ELF-1 (cell line): Measurements from ENCODE around the gene PACSIN3.
"Not testable (repeated sequence)": the region's sequence is repeated elsewhere in the genome, so short reads cannot be mapped to it uniquely, and the experiment has no call there.

Source experiments
- DNase-seq: peaks from one replicate; pipeline ENCODE4 v3.0.0-alpha.2; 2016; ENCODE audit warnings: low read depth, low spot score

Gene PACSIN3

DNA sequence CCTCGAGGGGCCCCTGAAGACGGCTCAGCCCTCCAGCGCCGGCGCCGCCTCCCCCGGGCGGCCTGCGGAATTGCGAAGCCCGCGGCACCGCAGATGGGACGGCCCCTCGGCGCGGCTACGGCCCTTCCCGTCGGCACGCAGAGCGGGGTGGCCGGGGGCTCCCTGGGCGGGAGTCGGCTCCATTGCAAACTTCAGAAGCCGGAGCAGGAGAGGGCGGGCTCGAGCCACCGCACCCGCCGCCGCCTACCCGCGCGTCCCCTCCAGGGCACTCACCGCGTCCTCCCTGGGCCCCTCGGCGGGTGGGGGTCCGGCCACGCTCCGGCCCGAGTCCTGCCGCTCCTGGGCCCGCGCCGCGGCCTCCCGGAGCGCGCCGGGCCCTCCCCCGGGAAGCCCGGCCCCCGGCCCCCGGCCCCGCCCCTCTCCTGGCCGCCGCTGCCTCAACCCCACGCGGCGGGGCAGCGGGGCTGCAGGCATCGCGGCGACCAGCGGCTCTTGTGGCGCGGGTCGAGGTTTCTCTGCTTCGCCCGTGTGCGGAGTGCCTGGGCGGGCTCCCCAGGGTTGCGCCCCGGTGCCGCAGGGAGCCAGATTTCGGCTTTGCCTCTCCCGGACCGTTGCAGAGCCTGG lies at the start of gene PACSIN3:
TSS of gene PACSIN3 (minus strand) at position 359 of the 624 bp plus-strand sequence. CDS start 3,707 bp downstream, outside the sequence.
- no peak for DNase-seq

- no peak for DNase-seq
Measured at GRCh38 chr11:47235163-47235562, 48.9 kb upstream of the PACSIN3 start.

GRCh38 chr11:47234669-47235100 lies 48.5 kb upstream of the PACSIN3 start:
- no peak for DNase-seq

- DNase-seq: peak; percentile 50
Measured at GRCh38 chr11:47233989-47234668, 47.9 kb upstream of the PACSIN3 start.

DNA sequence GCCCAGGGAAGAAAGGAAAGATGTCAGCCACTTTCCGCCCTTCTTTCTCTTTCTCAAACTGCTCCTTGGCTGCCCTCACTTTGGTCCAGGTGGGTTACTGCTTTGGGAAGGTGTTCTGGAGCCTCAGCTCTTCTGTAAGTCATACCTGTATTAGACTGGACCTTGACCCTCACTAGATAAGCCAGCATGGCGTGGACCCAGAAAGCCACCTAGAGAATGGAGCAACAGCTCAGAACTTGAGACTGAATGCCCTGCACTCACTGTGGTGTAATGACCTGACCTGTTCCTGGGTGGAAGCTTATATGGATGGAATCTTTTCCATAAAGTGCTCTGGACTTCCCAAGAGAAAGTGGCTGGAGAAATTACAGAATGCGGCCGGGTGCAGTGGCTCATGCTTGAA lies 46.8 kb upstream of the PACSIN3 start:
- DNase-seq: no peak

DNA sequence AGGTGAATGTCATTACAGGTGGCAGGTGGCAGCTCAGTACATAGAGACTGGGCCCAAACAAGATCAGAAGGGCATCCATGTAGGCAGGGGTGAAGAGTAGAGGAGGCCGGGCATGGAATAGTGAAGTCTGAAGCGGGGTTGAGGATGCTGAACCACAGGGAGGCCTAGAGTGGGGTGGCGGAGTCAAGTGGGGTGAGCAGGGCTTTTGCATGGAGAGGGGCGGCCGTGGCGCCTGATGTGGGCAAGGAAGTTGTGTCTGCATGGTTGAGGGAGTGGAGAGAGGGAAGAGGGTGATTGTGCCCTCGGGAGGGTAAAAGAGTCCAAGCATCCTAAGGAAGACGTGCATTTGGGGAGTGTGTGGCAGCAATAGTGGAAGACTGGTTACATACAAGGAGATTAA lies 42.9 kb upstream of the PACSIN3 start:
- no peak for DNase-seq

DNA sequence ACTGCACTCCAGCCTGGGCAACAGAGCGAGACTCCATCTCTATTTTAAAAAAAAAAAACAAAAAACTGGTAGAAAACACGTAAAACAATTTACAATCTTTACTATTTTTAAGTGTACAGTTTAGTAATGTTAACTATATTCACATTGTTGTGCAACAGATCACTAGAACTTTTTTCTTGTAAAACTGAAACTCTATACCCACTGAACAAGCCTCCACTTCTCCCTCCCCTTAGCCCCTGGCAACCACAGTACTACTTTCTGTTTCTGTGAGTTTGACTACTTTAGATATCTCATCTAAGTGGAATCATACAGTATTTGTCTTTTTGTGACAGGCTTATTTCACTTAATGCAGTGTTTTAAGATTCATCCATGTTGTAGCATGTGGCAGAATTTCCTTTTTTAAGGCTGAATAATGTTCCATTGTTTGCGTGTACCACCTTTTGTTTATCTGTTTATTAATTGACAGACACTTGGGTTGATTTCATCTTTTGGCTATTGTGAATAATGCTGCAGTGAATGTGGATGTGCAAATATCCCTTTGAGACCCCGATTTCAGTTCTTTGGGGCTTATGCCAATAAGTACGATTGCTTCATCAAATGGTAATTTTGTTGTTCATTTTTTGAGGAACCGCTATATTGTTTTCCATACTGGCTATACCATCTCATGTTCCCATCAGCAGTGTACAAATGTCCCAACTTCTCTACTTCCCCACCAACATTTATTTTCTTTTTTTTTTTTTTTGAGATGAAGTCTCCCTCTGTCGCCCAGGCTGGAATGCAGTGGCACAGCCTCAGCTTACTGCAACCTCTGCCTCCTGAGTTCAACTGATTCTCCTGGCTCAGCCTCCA lies 39.5 kb upstream of the PACSIN3 start:
- no peak for DNase-seq

- DNase-seq: no peak
Measured at GRCh38 chr11:47222696-47223095, 36.5 kb upstream of the PACSIN3 start.

DNA sequence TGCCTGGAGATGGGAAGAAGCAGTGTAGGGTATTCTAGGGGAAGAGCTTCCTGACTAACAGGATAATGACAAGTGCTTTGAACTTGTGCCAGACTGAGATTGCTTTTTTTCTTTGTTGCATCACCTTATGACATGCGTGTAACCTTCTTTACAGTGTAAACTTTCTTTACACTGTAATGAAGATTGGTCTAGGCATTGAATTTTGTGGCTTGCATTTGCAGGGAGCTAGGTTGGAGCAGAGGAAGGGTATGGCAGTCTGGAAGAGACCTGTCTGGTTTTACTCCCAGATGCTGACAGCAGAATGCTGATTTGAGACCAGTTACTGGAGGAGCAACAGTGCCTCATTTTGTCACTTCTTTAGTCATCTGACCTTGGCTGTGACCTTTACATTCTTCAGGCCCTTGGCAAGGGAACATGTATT lies 34.2 kb upstream of the PACSIN3 start:
- no peak for DNase-seq

DNA sequence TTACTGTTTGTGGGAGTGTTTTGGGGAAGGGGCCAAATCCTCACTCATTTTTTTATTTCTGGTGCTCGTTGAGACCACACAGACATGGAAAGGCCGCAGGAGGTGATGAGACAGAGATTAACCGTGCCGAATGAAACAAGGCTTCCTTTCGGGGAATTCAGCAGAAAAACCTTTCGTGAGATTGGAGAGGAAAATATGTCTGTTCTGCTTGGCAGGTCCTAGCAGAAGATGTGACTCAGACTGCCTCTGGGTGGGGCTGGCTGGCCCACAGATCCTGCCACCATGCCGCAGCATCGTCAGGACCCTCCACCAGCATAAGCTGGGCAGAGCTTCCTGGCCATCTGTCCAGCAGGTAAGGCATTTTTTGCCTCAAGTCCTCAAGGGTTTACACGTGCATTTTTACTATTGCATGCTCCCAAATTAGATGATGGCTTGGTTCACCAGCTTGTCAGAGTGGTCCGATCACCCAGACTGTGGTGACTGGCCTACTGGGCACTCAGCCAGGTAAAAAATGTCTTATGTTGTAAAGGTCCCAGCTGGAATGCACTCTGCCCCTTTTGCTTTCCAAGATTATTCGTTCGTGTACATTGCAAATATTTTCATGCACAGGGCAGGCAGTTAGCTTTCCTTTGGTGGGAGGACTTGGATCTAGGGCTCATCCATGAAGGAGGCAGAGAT lies 30.0 kb upstream of the PACSIN3 start:
- peak; percentile 47 for DNase-seq

DNA sequence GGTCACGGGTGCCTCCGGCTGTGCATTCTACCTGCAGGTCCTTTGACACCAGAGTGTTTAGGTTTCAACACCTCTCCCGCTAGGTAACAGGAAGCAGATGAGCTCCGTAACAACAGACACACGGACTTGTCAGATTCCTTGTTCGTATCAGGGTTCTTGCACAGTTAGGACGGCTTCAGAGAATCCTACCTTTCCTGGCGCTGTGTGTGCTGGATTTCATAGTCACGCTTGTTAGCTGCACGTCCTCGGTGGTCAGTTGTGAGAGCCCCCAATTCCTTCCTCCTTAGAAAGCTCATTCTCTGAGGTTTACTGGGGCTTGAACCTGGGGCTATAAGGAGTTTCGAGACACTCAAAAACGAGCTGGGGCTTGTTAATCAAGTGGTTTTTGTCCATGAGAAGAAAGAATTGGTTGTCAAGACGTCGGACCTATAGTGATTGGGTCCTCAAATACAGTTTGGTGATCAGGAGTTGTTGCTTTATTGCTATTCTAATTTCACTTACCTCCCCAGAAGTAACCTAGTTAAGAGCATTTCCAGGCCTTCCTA lies 29.2 kb upstream of the PACSIN3 start:
- DNase-seq: no peak

DNA sequence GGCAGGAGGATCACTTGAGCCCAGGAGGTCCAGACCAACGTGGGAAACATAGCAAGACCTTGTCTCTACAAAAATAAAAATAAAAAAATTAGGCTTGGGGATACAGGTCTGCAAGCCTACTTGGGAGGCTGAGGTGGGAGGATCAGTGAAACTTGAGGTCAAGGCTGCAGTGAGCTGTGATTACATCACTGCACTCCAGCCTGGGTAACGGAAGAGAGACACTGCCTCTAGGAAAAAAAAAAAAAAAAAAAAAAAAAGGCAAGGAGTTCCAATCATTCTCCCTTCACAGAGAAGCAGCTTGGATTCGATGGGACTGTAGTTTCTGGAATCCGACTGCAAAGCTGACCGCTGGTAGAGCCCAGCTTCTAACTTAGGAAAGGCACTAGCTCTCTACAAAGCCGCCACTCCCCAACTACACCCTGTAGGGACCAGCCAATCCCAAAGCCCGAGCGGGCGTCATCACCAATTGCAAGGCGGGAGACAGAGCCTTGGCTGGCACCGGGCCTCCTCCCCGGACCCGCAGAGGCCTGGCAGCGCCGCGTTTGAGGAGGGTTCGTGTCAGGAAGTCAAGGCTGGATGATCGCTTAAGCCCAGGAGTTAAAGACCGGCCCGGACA lies 27.8 kb upstream of the PACSIN3 start:
- peak; percentile 90 for DNase-seq

- peak; percentile 75 for DNase-seq
Measured at GRCh38 chr11:47212938-47213337, 26.7 kb upstream of the PACSIN3 start.

DNA sequence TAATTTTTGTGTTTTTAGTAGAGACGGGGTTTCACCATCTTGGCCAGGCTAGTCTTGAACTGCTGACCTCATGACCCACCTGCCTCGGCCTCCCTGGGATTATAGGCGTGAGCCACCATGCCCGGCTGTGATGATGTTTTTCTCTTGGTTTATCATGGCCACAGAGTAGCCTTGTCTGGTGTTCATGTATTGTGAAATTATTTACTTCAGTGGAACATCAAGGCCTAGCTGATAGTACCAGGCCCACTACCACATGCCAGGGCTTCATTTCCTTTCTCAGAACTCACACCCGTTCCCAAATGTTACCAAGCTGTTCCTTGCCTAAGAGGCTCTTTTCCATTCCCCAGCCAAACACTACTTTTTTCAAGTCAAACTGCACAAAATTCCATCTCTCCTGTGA lies 22.4 kb upstream of the PACSIN3 start:
- no peak for DNase-seq

- DNase-seq: not testable (repeated sequence)
Measured at GRCh38 chr11:47208008-47208552, 21.8 kb upstream of the PACSIN3 start.

- DNase-seq: no peak
Measured at GRCh38 chr11:47207459-47207858, 21.2 kb upstream of the PACSIN3 start.

- not testable (repeated sequence) for DNase-seq
Measured at GRCh38 chr11:47206577-47206976, 20.3 kb upstream of the PACSIN3 start.

DNA sequence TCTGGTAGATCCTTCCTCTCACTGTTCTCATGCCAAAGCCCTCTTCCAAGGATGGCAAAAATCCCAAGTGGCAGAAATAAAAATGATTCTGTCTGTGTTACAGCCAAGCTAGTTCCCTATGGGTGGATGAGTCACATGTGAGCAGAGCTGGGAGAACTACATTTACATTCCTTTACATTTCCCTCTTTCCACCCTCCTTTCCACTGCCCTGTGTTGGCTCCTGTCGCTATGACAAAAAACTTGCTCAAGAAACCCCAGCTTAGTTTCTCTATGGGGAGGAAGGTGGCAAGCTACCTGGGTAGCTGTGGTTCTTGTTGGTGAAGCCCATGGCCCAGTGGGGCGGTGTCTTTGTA lies 18.4 kb upstream of the PACSIN3 start:
- no peak for DNase-seq

- no peak for DNase-seq
Measured at GRCh38 chr11:47202576-47202975, 16.3 kb upstream of the PACSIN3 start.

- DNase-seq: no peak
Measured at GRCh38 chr11:47201015-47201414, 14.8 kb upstream of the PACSIN3 start.

DNA sequence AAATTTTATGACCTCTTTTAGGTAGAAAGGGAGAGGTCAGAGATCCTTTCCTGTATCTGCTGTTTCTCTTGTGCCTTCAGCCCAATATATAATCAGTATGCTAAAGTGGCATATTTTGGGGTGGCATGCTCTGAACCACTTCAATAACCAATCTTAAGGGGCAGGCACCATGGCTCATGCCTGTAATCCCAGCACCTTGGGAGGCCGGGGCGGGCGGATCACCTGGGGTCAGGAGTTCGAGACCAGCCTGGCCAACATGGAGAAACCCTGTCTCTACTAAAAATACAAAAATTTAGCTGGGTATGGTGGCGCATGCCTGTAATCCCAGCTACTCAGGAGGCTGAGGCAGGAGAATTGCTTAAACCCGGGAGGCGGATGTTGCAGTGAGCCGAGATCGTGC lies 11.9 kb upstream of the PACSIN3 start:
- not testable (repeated sequence) for DNase-seq
